IMR-90 (cell line): ENCODE data around the gene PRDM15. TPM values are rescaled to one million over a fixed set of nuclear protein-coding genes. Genes with fewer than 3 reads are reported as not detected.

Source experiments
- ATAC-seq: fragments of 200-7000 bp; cut with Tn5 transposase; 2 replicates; pipeline ENCODE4 v1.9.1; 2020; ENCODE audit warnings: low read depth, mild to moderate bottlenecking, moderate library complexity
- BruUV-seq: library from RNA; stranded (reverse); fragments of 400-500 nt; replicated peaks from 2 replicates; lab custom pipeline; 2021; lab: Mats Ljungman, UMichigan
- CTCF ChIA-PET: fragments of 300-600 bp; formaldehyde crosslinking; extraction: SDS; loops from one replicate; lab custom pipeline; 2021; ENCODE audit warnings: antibody characterized with exemption; lab: Yijun Ruan, JAX
- POLR2A ChIA-PET: fragments of 300-600 bp; sonication (Branson Sonifier 250); formaldehyde crosslinking; loops from one replicate; lab custom pipeline; 2022; ENCODE audit warnings: antibody characterized with exemption; ENCODE audit not compliant: unreplicated experiment; lab: Charles Lee
- DNase-seq: peaks from one replicate; pipeline ENCODE4 v3.0.0; 2013
- H2AFZ ChIP-seq: replicated peaks from 2 replicates; pipeline ENCODE3; 2013; ENCODE audit warnings: low read length, mild to moderate bottlenecking; ENCODE audit not compliant: poor library complexity
- H2AK5ac ChIP-seq: 2 replicates; pipeline ENCODE4 v1.6.1; 2013; ENCODE audit warnings: low read depth, low read length, inconsistent platforms
- H2AK9ac ChIP-seq: replicated peaks from 2 replicates; pipeline ENCODE3; 2013; ENCODE audit warnings: mild to moderate bottlenecking, low read depth, low read length, moderate library complexity; ENCODE audit not compliant: poor library complexity
- H2BK120ac ChIP-seq: 2 replicates; pipeline ENCODE4 v1.6.1; 2013; ENCODE audit warnings: low read depth, low read length, inconsistent platforms
- H2BK15ac ChIP-seq: 3 replicates; pipeline ENCODE4 v1.6.1; 2013; ENCODE audit warnings: low read depth, low read length, inconsistent platforms
- H2BK20ac ChIP-seq: 2 replicates; pipeline ENCODE4 v1.6.1; 2013; ENCODE audit warnings: low read depth, mild to moderate bottlenecking, inconsistent platforms, low read length, moderate library complexity
- H2BK5ac ChIP-seq: 2 replicates; pipeline ENCODE4 v1.6.1; 2013; ENCODE audit warnings: mild to moderate bottlenecking, low read depth, low read length, inconsistent platforms; ENCODE audit not compliant: poor library complexity, severe bottlenecking
- H3K14ac ChIP-seq: replicated peaks from 2 replicates; pipeline ENCODE4 v1.6.1; 2013; ENCODE audit warnings: low read depth, low read length, inconsistent platforms
- H3K18ac ChIP-seq: 2 replicates; pipeline ENCODE4 v1.6.1; 2013; ENCODE audit warnings: low read depth, low read length, control low read depth
- H3K23ac ChIP-seq: 2 replicates; pipeline ENCODE4 v1.6.1; 2013; ENCODE audit warnings: low read depth, low read length, inconsistent platforms
- H3K27ac ChIP-seq: 2 replicates; pipeline ENCODE4 v1.5.1; 2013; ENCODE audit warnings: mild to moderate bottlenecking, control low read depth, low read length; ENCODE audit not compliant: insufficient read depth
- H3K27me3 ChIP-seq: 2 replicates; pipeline ENCODE4 v1.6.1; 2013; ENCODE audit warnings: low read length; ENCODE audit not compliant: control insufficient read depth, insufficient read depth
- H3K36me3 ChIP-seq: 2 replicates; pipeline ENCODE4 v1.6.1; 2013; ENCODE audit warnings: low read length, mixed read lengths; ENCODE audit not compliant: control insufficient read depth, insufficient read depth
- H3K4ac ChIP-seq: 2 replicates; pipeline ENCODE4 v1.6.1; 2013; ENCODE audit warnings: low read depth, low read length, inconsistent platforms
- H3K4me1 ChIP-seq: 2 replicates; pipeline ENCODE4 v1.6.1; 2013; ENCODE audit warnings: low read length, mixed read lengths; ENCODE audit not compliant: control insufficient read depth, insufficient read depth
- H3K4me2 ChIP-seq: 2 replicates; pipeline ENCODE4 v1.6.1; 2013; ENCODE audit warnings: low read depth, mild to moderate bottlenecking, control low read depth, low read length, moderate library complexity
- H3K4me3 ChIP-seq: 2 replicates; pipeline ENCODE4 v1.5.1; 2013; ENCODE audit warnings: low read depth, mild to moderate bottlenecking, control low read depth, low read length, moderate library complexity; ENCODE audit not compliant: insufficient read depth
- H3K56ac ChIP-seq: 2 replicates; pipeline ENCODE4 v1.6.1; 2013; ENCODE audit warnings: low read length, inconsistent platforms; ENCODE audit not compliant: insufficient read depth; ENCODE audit errors: extremely low read depth
- H3K79me1 ChIP-seq, 2 experiments: 2 replicates each; pipeline ENCODE4 v1.6.1; 2013; ENCODE audit warnings: low read length in 2 of 2, inconsistent platforms in 1 of 2, low read depth in 1 of 2
- H3K9ac ChIP-seq: 2 replicates; pipeline ENCODE4 v1.6.1; 2013; ENCODE audit warnings: low read depth, low read length, control low read depth
- H3K9me1 ChIP-seq: 2 replicates; pipeline ENCODE4 v1.6.1; 2013; ENCODE audit warnings: low read length, inconsistent platforms; ENCODE audit not compliant: insufficient read depth
- H3K9me3 ChIP-seq: 2 replicates; pipeline ENCODE4 v1.6.1; 2013; ENCODE audit warnings: low read length; ENCODE audit not compliant: control insufficient read depth, insufficient read depth
- H4K20me1 ChIP-seq: 2 replicates; pipeline ENCODE4 v1.6.1; 2013; ENCODE audit warnings: low read length, inconsistent platforms; ENCODE audit not compliant: insufficient read depth
- H4K5ac ChIP-seq: 2 replicates; pipeline ENCODE4 v1.6.1; 2013; ENCODE audit warnings: mild to moderate bottlenecking, low read depth, low read length, control low read depth
- H4K8ac ChIP-seq, 2 experiments: 2 replicates each; pipeline ENCODE4 v1.6.1; 2013; ENCODE audit warnings: low read depth in 2 of 2, low read length in 2 of 2, control low read depth in 1 of 2, inconsistent platforms in 1 of 2
- H4K91ac ChIP-seq: 2 replicates; pipeline ENCODE4 v1.6.1; 2013; ENCODE audit warnings: low read depth, low read length, inconsistent platforms; ENCODE audit not compliant: insufficient read depth
- BHLHE40 ChIP-seq: fragments of 150-350 bp; IDR thresholded peaks from 2 replicates; pipeline ENCODE4 v1.6.1; 2016; ENCODE audit warnings: mild to moderate bottlenecking, low read depth, low read length
- CEBPB ChIP-seq: IDR thresholded peaks from 2 replicates; pipeline ENCODE4 v1.6.1; 2012; ENCODE audit warnings: low read depth, low read length, improper control_type of control experiment
- CHD1 ChIP-seq: IDR thresholded peaks from 2 replicates; pipeline ENCODE4 v1.6.1; 2012; ENCODE audit warnings: low read depth, low read length, improper control_type of control experiment
- FOS ChIP-seq: fragments of 150-350 bp; IDR thresholded peaks from 2 replicates; pipeline ENCODE4 v1.6.1; 2016; ENCODE audit warnings: low read depth, low read length
- MAZ ChIP-seq: IDR thresholded peaks from 2 replicates; pipeline ENCODE4 v1.6.1; 2012; ENCODE audit warnings: low read depth, mild to moderate bottlenecking, low read length, improper control_type of control experiment, moderate library complexity, borderline replicate concordance
- MXI1 ChIP-seq: IDR thresholded peaks from 2 replicates; pipeline ENCODE4 v1.6.1; 2012; ENCODE audit warnings: low read depth, mild to moderate bottlenecking, low read length, moderate library complexity, borderline replicate concordance
- NFE2L2 ChIP-seq: fragments of 150-350 bp; IDR thresholded peaks from 2 replicates; pipeline ENCODE4 v1.6.1; 2016; ENCODE audit warnings: low read depth, mild to moderate bottlenecking, low read length
- POLR2A ChIP-seq: IDR thresholded peaks from 2 replicates; pipeline ENCODE4 v1.6.1; 2012; ENCODE audit warnings: mild to moderate bottlenecking, low read depth, low read length
- RAD21 ChIP-seq: IDR thresholded peaks from 2 replicates; pipeline ENCODE4 v1.6.1; 2012; ENCODE audit warnings: low read length, improper control_type of control experiment
- RCOR1 ChIP-seq: IDR thresholded peaks from 2 replicates; pipeline ENCODE4 v1.6.1; 2012; ENCODE audit warnings: mild to moderate bottlenecking, low read length, improper control_type of control experiment; ENCODE audit not compliant: insufficient replicate concordance
- RFX5 ChIP-seq: IDR thresholded peaks from 2 replicates; pipeline ENCODE4 v1.8.0; 2012; ENCODE audit warnings: low read depth, mild to moderate bottlenecking, low read length, moderate library complexity
- SMC3 ChIP-seq: fragments of 150-350 bp; IDR thresholded peaks from 2 replicates; pipeline ENCODE4 v1.6.1; 2016; ENCODE audit warnings: low read depth, mild to moderate bottlenecking, antibody characterized with exemption, low read length, moderate library complexity
- USF2 ChIP-seq: fragments of 150-350 bp; IDR thresholded peaks from 2 replicates; pipeline ENCODE4 v1.6.1; 2017; ENCODE audit warnings: mild to moderate bottlenecking, antibody characterized with exemption, low read length, low read depth
- WGBS, 2 experiments: methylation state at CpG; one replicate each; pipeline versions ENCODE4 v1.1.5 to v1.1.7; 2013; ENCODE audit warnings: missing lambda C conversion rate in 2 of 2; ENCODE audit not compliant: insufficient read length in 1 of 2; ENCODE audit errors: extremely low coverage in 2 of 2; 5-methylcytosine and 5-hydroxymethylcytosine counted together
- dilution Hi-C: fragments of 300-500 bp; cut with HindIII; formaldehyde crosslinking; loops from one replicate; pipeline ENCODE4 v1.14.3; 2018; ENCODE audit warnings: low sequenced_read_pairs; ENCODE audit not compliant: unreplicated experiment
- in situ Hi-C: fragments of 300-500 bp; cut with MboI; formaldehyde crosslinking; loops from 3 replicates; pipeline ENCODE4 v1.14.3; 2019; ENCODE audit warnings: low sequenced_read_pairs, inconsistent platforms, mixed read lengths
- intact Hi-C: fragments of 100-400 bp; cut with micrococcal nuclease; formaldehyde crosslinking; loops from 2 replicates; pipeline ENCODE4 v1.10.0; 2022
- polyA plus RNA-seq, 3 experiments: library from polyadenylated mRNA; depleted of rRNA; stranded (reverse); fragments of >200 nt; gene quantifications; 2 replicates each; pipeline ENCODE4 v1.2.3, GENCODE V29; 2012; ENCODE audit warnings: low replicate concordance in 1 of 3
- total RNA-seq: library from RNA; depleted of rRNA; stranded (reverse); fragments of >200 nt; gene quantifications from 2 replicates; pipeline ENCODE4 v1.2.3, GENCODE V29; 2012
- TF ChIP-seq, protein P1 (sequence below): fragments of 150-350 bp; IDR thresholded peaks from 2 replicates; pipeline ENCODE4 v1.6.1; 2016; ENCODE audit warnings: low read depth, mild to moderate bottlenecking, low read length, moderate library complexity, borderline replicate concordance
- TF ChIP-seq, protein P2 (sequence below): conservative IDR thresholded peaks from 2 replicates; pipeline ENCODE4 v1.5.1; 2012; ENCODE audit warnings: mild to moderate bottlenecking, low read depth, low read length, improper control_type of control experiment

The PRDM15 gene
- total and polyA plus RNA-seq, 2 of the 4 experiments (the other 2 are of a cell fraction), result 7.3 to 8.8 TPM

GRCh38 chr21:41794600-41794999, 84.5 kb downstream of the PRDM15 start:
- intact Hi-C loops, result no loop called here
- 97% methylated on average over 6 of the region's 10 CpGs; no CpG with 5 or more reads in 1 of the 2 experiments for WGBS, 2 experiments

More at GRCh38 chr21:41794600-41794999, 84.5 kb downstream of the PRDM15 start:
- H3K14ac ChIP-seq, result no peak overlapping the region
- BruUV-seq, result no TSS peak
- ATAC-seq (no peak), DNase-seq (no peak)
- no peak overlapping the region for H3K27ac ChIP-seq
- no peak overlapping the region for H3K23ac ChIP-seq
- TF ChIP-seq CEBPB (no peak), MXI1 (no peak), RAD21 (no peak), MAZ (no peak), BHLHE40 (no peak), SMC3 (no peak), FOS (no peak), CHD1 (no peak), NFE2L2 (no peak), RFX5 (no peak), USF2 (no peak), POLR2A (no peak), RCOR1 (no peak)
- TF ChIP-seq, protein P1, sequence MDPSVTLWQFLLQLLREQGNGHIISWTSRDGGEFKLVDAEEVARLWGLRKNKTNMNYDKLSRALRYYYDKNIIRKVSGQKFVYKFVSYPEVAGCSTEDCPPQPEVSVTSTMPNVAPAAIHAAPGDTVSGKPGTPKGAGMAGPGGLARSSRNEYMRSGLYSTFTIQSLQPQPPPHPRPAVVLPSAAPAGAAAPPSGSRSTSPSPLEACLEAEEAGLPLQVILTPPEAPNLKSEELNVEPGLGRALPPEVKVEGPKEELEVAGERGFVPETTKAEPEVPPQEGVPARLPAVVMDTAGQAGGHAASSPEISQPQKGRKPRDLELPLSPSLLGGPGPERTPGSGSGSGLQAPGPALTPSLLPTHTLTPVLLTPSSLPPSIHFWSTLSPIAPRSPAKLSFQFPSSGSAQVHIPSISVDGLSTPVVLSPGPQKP, result no peak
- TF ChIP-seq, protein P2, sequence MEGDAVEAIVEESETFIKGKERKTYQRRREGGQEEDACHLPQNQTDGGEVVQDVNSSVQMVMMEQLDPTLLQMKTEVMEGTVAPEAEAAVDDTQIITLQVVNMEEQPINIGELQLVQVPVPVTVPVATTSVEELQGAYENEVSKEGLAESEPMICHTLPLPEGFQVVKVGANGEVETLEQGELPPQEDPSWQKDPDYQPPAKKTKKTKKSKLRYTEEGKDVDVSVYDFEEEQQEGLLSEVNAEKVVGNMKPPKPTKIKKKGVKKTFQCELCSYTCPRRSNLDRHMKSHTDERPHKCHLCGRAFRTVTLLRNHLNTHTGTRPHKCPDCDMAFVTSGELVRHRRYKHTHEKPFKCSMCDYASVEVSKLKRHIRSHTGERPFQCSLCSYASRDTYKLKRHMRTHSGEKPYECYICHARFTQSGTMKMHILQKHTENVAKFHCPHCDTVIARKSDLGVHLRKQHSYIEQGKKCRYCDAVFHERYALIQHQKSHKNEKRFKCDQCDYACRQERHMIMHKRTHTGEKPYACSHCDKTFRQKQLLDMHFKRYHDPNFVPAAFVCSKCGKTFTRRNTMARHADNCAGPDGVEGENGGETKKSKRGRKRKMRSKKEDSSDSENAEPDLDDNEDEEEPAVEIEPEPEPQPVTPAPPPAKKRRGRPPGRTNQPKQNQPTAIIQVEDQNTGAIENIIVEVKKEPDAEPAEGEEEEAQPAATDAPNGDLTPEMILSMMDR, result no peak
- no peak overlapping the region for H2BK5ac ChIP-seq
- no peak overlapping the region for H3K18ac ChIP-seq
- no peak overlapping the region for H2BK120ac ChIP-seq
- in situ Hi-C loops, result loop anchor here (25.0 kb wide), 1 partner anchor 507 kb away; no protein-coding TSS in a partner anchor
- no peaks in the 10 kb centered on the region; the same call in 1 of the 2 replicates for H3K9me1 ChIP-seq
- H2BK20ac ChIP-seq, result no peak overlapping the region
- peaks cover 4% of the 10 kb centered on the region; the same call in 1 of the 2 replicates for H3K9me3 ChIP-seq
- H4K91ac ChIP-seq, result no peak overlapping the region
- H4K5ac ChIP-seq, result no peak overlapping the region
- H3K4me1 ChIP-seq, result no peaks in the 10 kb centered on the region
- no peak overlapping the region for H3K4me3 ChIP-seq
- no peak overlapping the region for H3K4ac ChIP-seq
- no peak overlapping the region for H2AFZ ChIP-seq
- H3K79me1 ChIP-seq, result no peaks in the 10 kb centered on the region
- dilution Hi-C loops, result no loop called here
- peaks cover 10% of the 10 kb centered on the region for H3K36me3 ChIP-seq
- H2AK9ac ChIP-seq, result no peak overlapping the region
- no peak overlapping the region for H3K9ac ChIP-seq
- H4K8ac ChIP-seq, result no peak overlapping the region
- no peaks in the 10 kb centered on the region; the same call in 1 of the 2 replicates for H3K27me3 ChIP-seq
- POLR2A ChIA-PET, result no interaction called here
- CTCF ChIA-PET, result no interaction called here
- H3K56ac ChIP-seq, result no peak overlapping the region
- H2BK15ac ChIP-seq, result no peak overlapping the region
- H3K4me2 ChIP-seq, result no peak overlapping the region
- H2AK5ac ChIP-seq, result no peak overlapping the region
- H4K20me1 ChIP-seq, result no peaks in the 10 kb centered on the region
